HG02973 (cell line): ENCODE measurements around the gene CDCA4.
A peak's percentile ranks its signal among the peaks of the same experiment; 100 is the strongest.

Experiments
- ATAC-seq: cut with Tn5 transposase; IDR thresholded peaks from one replicate; pipeline ENCODE4 v1.9.1; 2021; ENCODE audit warnings: moderate library complexity; ENCODE audit not compliant: unreplicated experiment

Gene CDCA4

DNA sequence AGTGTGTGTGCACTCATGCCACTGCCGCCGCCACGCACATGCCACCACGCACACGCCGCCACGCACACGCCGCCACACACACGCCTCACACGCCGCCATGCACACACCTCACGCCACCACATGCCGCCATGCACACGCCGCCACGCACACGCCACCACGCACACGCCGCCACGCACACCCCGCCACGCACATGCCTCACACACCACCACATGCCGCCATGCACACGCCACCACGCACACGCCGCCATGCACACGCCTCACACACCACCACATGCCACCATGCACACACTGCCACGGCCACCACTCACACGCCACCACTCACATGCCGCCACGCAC lies 29.0 kb downstream of the CDCA4 start:
- no peak for ATAC-seq

DNA sequence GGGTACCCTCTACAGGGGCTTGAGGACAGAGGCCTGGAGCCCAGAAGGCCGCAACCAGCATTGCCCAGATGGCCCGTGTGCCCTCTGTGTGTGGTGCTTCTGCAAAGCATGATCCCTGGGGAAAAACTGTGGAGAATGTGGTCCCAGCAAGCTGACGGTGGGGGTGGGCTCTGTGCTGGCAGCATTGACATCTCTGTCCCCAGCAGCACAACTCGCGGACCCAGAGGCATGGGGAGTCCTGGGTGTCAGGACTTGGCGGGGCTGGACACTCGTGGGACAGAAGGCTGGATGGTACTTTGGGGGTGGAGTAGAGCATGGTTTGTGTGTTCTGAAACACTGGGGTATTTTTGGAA lies 31.0 kb downstream of the CDCA4 start:
- ATAC-seq = no peak

DNA sequence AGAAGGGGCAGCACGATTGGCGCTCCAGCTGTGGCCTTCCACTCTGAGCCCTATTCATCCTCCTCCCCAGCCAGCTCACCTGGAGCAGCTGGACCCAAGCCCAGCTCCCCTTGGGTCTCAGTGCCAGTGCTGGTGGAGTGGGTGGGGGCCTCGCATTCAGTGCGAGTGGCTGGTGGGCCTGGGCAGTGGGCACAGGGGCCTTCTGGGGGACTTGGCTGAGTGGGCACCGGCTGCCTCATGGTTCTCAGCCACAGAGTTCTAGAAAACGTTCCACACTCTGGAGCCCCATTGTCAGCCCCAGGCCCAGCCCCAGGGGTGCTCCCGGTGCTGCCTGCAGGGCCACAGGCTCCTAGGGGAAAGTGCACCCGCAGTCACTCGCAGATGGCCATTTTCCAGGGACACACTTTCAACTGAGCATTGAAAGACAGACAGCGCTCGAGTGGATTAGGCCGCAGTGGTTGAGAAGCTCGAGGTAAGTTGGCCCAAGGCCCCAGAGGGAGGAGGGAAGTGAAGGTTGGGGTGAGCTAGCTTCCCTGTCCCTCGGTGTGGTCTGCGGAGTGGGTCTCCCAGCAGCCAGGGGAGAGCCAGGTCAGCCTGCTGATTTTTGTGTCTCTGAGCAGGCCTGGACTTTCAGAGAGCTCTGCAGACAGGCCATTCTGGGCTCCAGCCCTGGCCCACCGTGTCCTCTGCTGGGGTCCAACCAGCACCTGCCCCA lies 31.5 kb downstream of the CDCA4 start:
- ATAC-seq = no peak

DNA sequence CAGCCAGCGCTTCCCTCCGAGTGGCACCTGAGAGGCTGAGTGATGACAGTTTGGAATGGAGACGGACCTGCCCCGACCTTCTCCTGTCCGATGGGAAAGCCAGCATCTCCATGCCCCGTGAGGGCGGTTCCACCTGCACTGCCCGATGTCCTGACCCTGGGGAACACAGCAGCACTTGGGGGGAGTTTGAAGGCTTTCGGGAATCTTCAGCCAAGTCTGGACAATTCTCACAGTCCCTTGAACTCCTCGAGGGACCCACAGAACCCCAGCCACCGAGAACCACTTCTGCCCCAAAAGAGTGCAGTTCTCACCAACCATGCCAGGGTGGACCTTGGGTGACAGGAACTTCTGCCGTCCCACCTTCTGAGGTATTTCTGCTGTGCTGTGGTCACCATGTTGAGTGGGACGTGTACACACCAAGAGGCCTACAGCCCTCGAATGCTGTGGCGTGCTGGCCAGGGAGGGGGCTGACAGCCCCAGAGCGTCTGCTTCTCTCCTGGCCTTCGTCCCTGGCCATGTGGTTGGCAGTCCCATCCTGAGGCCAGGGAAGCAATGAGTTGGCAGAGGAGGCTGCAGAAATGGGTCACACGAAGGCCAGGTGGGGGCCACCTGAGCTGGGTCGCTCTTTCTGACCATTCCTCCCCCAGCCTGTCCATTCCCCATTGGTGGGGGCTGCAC lies 34.3 kb downstream of the CDCA4 start:
- ATAC-seq = no peak

DNA sequence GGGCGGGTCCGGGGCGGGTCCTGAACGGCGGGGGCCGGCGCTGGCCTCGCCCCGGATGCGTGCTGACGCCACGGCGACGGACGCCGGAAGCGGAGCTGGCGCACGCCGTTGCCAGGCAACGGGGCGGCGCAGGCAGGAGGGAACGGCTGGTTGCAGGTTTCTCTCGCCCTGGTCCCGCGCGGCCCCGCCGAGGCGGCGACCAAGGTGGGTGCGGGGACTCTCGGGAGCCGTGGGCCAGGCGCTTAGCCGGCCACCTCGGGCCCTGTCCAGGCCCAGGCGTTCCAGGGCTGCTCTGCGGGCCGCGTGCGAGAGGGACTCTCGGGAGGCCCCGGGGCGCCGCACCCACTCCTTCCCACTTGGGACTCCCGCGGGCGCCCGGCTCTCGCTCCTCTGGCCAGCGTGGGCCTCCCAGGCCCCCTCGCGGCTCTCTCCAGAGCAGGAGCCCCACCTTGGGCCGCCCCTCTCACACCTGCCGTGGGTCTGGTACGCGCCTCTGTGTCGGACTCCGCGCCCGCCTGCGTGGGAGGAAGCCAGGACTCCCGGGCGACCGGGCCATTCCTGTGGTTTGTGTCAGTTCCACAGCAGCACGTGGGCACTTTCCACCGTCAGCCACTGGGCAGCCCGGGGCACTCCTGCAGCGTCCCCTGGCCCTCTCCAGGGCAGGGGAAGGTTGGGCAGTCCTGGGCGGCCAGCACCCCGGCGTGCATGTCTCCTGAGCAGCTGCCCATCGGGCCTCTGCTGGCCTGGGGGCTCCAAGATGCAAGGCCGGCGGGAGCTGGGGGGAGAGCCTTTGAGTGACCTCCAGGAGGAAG lies 35.0 kb downstream of the CDCA4 start, which contains the start of gene CLBA1:
TSS of gene CLBA1 (plus strand) at position 114 of the 812 bp plus-strand sequence. CDS start at position 758, 644 bp downstream.
- ATAC-seq = peak; percentile 89

DNA sequence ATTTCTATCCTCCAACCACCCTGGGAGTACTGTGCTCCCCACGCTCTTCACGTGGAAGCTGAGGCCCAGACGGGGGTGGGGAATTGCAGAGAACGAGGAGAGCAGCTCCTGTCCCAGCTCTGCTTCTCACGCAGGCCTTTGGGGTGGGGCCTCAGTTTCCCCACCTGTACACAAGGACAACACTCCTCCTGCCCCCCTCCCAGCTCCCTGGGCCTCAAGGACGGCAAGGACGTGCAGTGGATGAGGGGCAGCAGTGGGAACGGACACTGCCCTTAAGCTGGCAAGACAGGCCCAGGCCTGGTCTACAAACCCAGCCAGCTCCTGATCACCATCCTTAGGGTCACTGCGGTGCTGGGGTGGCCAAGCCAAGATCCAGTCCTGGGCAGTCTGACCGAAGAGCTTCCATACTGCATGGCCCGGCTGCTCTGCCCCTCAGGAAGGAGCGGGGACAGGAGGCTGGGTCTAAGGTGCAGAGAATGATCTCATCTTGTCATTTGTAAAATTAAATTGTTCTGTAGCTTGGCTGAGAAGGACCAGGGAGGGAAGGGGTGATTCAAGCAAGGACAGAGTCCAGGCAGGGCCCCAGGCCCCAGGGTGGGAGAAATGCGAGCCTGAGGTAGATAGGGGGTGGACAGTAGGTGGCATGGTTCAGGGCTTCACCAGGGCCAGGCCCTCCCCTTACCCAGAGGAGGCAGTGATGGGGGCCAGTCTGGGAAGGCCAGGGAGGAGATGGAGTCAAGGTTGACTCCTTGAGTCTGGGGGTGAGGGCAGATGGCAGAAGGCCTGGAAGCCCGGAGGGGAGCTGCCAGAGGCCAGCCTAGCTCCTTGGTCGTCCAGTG lies 36.6 kb downstream of the CDCA4 start:
- no peak for ATAC-seq

DNA sequence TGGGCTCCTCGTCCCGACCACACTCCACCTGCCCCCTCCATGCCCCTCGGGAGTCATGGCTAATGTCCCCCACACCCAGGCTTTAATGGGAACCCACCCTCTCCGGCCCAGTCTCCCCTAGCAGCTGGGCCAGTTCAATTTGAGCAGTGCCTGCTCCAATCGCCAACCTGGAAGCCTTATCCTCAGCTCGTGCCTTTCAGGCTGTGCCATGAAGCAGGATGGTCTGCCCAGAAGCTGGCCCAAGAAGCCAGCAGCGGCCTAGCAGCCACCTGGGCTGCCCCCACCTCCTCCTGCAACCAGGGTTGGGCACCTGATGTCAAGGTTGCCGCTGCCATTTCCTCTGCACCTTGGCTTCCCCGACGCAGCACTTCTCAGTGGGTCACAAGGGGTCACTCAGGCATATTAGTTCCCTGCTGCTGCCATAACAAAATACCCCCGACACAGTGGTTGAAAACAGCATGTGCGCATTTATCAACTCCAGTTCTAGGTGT lies 37.6 kb downstream of the CDCA4 start:
- no peak for ATAC-seq

DNA sequence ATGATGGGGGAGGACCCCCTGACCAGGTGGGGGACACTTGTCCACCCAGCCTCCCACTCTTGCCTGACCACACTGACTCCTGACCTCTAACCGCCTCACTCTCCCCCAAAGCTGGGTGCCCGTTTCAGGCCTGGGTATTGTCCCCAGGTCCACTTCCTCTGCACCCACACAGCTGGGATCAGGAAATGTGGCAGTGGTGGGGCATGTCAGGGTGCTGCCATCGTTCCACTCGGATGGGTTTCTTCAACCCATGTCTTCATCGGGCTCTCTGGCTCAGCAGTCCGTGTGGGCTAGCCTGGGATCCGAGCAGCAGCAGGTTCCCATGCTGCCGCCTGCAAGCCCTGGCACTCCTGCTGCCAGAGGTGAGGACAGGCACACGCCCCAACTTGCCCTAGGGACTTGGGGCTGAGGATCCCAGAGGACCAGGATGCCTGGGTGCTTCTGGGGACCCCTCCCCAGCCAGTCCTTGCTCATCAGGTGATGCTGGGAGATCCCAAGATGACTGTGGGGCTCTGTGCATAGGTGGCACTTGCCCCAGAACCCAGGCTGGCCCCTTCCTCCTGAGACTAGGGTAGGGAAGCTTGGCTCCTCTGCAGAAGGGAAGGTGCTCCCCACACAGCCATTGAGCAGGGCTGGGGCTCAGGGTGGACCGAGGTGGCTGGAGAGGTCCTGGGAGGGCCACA lies 38.2 kb downstream of the CDCA4 start:
- ATAC-seq = no peak

DNA sequence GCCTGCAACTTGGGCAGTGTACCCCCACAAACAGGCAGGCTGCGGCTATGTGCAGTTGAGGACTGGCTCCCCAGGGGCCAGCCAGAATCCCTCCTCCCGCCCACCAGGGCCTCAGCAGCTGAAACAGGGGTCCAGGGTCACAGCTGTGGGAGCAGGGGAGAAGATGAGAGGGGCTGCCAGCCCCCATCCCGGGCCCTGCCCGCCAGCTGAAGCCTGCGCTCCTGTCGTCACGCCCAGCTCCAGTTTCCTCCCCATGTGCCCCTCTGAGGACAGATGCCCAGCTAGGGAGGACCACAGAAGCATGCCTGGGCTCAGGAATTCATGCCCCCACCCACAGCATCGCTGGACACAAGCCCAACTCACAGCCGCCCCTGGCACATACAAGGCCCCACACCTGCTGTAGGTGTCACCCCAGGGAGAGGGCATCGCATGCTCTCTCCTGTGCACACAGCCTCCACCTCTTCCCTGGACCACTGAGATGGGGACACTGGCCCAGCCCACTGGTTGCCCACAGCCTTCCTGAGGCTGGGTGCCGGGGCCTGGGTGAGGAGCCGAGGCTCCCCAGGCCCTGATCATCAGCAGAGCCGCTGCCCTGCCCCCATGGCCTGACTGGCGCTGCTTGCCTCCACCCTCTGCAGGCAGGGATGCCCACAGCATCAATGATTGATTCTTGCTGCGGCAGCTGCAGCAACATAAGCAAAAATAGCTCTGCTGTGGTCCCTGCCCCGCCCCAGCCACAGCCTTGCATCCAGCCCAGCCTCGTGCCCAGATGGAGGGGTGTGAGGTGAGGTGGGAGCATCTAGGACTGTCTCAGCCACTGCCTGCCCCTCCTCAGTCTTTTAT lies 39.0 kb downstream of the CDCA4 start:
- no peak for ATAC-seq

DNA sequence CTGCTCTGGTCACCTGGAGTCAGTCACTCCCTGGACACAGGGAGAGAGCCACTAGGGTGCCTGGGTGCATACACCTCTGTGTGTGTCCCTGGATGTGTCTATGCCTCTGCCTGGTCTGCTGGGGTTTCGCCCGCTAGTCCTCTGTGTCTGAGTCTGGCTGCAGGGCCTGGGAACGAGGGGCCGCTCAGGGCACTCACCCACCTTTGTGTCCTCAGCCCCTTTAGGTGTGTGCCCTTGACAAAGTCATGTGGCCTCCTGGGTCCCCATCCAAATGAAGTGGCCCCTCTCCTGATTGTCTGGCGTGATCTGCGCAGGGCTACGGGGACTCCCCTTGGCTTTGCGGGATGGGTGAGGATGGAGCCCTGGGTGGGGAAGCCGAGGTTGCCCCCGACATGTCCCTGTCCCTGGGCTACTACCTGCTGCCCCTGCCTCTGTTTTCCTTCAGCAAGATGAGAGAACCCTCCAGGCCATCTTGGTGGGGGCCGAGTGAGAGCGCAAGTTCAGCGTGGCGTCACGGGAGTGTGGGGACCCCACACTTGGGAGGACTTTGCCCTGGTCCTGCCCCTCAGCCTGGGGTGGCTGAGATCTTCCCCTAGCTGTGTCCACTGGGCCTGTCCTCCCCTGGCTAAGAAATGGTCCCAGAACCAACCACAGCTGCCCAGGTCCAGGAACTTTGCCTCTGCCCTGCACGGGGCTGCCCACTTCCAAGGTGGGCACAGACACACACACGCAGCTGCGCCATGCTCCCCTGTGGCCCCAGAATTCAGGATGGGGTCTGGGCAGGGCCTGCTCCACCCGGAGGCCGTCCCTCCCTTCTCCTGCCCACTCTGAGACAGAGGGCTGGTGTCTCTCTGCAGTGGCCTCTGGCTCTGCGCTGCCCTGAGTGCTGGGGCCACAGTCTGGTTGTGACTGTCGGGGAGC lies 40.0 kb downstream of the CDCA4 start:
- no peak for ATAC-seq

DNA sequence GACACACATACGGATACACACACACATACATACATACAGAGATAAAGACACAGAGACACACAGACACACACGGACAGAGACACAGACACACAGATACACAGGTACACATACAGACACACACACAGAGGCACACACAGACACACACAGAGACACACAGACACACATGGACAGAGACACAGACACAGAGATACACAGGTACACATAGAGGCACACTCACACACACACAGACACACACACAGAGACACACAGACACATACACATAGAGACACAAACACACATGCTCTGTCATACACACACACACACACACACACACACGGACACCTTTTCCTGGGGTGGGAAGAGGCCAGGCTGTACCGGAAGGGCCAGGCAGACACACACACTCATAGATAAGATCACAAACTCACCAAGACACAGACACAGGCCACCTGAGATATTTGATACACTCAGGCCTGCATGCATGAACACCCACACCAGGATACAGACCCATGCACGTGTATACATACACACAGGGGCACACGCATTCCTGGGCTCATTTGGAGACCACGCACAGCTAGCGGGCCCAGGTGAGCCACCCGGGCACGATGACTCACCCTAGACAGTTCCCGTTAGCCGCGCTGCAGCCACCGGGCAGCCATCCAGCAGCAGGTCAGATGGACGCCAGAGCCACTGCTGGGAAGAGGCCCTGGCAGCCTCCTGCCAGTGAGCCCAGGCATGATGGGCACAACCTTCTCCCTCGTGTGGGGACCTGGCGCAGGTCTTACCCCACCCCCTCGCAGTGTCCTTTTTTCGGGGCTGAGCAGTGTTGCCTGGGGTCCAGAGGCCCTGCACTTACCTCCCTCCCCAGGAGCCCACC lies 40.9 kb downstream of the CDCA4 start:
- no peak for ATAC-seq

DNA sequence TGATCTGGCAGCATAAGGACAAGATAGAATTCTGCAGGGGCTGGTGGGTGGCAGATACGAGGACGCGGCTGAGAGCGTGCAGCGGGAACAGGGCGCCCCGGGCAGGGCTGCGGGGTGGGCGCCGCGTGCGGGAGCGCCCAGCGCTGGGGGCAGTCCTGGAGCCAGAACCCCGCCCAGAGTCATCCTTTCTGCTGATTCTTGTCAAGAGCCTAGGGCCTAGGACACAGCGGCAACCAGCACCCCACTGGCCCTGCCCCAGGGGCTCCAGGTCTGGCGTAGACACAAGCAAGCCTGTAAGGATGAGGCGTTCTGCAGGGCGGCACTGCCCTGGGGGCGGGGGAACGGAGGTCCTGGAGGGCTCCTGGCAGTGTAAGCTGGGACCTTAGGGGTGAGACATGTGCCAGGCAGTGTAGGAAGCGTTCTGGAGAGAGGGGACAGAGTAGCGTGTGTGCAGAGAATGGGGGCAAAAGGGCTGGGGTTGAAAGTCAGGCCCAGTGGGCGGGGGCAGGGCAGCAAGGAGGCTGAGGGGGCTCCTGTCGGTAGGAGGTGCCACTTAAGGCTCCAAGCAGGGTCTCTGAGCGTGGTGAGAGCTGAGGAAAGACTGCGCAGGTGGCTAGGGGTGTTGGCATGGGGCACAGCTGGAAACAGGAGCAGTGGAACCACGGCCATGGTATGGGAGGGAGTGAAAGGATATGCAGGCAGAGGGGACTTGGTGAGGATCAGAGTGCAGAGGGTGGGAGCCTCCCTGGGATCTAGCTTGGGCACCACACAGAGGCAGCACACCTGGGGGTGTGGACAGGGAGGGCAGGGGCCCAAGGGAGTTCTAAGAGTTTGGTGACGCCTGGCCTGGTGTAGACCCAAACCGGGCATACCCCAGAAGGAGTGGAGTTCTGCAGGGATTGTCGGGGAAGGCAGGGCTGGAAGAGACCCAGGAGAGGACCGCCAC lies 41.9 kb downstream of the CDCA4 start:
- no peak for ATAC-seq

DNA sequence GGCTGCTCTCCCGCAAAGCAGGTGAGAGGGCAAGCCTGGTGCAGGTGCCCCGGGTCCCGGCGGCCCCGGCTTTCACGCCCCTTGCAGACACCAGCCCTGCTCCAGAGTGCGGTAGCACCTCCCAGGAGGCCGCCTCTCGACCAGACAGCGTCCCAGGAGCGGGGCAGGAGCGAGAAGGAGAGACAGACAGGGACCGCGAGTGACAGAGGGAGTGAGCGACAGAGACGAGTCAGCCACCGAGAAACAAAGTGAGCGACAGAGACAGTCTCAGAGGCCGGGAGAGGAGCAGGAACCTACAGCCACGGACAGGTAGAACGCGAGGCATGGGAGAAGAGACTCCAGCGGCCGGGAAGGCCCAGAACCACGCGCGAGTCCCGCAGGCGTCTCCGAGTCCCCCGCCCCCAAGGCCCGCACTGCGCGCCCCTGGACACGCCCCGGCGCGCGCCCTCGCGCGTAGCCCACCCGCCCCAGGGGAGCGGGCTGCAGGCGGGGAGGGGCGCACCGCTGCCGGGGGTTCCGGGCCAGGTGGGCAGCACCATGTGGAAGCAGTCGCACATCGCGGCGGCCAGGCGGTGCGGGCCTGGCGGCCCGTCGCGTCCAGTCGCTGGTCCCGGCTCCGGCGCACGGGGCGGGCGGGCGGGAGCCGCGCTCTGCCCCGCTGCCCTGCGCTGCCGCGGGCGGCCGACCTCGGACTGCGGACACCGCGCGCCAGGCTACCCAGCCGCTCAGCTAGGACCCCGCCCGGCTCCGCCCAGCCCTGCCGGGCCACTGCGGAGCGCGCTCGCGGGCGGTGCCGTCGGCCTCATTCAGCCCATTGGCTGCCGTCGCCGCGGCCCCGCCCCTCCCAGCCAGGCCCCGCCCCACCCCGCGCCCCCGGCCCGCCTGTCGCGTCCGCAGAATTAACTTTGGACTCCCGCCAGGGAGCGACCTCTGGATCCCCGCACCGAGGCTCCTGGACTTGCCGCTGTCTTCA lies 42.9 kb downstream of the CDCA4 start, which contains the start of gene AHNAK2:
TSS of gene AHNAK2 (minus strand) at position 694 of the 973 bp plus-strand sequence. CDS start at position 557, 137 bp downstream.
- ATAC-seq = no peak

DNA sequence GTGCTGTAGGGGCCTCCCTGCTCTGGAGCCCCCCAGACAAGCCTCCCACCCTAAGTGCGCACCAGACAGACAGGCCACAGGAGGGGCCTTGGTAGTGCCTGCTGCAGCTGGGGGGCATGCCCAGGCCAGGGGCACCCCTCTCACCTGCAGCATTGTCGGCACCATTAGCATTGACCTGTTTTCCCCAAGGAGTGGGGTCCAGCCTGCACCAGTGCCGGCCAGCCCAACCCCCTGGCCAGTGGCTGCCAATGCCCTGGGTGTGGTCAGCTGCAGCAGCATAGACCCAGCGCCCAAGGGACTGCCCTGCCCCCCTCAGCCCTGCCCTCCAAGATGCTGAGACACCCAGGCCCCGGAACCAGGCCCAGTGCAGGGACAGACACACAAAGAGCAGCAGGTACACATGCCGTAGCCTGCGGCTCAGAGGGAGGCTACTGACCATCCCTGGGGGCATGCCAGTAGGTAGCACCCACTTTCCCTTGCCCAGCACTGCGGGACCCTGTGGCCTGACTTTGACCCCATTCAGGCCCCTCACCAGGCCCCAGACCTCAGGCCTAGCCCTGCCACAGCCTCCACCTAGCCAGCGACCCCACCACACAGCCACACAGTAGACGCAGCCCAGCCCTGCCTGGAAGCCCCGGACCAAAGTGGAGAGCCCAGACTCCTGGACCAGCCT lies 43.7 kb downstream of the CDCA4 start:
- no peak for ATAC-seq
